Cardiac fibroblast (primary cell): ENCODE measurements around the gene NCOA1.

Experiments used
- DNase-seq, 2 donors: peaks; one replicate each; pipeline versions ENCODE4 v3.0.0 to v3.0.0-alpha.2; 2010; ENCODE audit warnings: low read depth in 2 of 2
- H3K4me3 ChIP-seq, 2 donors: replicated peaks in 1 of 2; 1 replicate in 1 of 2; 2 replicates in 1 of 2; pipeline ENCODE4 v1.5.1; 2011; ENCODE audit warnings: low read depth in 2 of 2, low read length in 2 of 2, mild to moderate bottlenecking in 2 of 2, moderate library complexity in 1 of 2
- TF ChIP-seq, protein P1 (sequence below): IDR thresholded peaks from one replicate; pipeline ENCODE4 v1.5.1; 2011; ENCODE audit warnings: low read depth, mild to moderate bottlenecking, low read length, inconsistent platforms

NCOA1 gene

DNA sequence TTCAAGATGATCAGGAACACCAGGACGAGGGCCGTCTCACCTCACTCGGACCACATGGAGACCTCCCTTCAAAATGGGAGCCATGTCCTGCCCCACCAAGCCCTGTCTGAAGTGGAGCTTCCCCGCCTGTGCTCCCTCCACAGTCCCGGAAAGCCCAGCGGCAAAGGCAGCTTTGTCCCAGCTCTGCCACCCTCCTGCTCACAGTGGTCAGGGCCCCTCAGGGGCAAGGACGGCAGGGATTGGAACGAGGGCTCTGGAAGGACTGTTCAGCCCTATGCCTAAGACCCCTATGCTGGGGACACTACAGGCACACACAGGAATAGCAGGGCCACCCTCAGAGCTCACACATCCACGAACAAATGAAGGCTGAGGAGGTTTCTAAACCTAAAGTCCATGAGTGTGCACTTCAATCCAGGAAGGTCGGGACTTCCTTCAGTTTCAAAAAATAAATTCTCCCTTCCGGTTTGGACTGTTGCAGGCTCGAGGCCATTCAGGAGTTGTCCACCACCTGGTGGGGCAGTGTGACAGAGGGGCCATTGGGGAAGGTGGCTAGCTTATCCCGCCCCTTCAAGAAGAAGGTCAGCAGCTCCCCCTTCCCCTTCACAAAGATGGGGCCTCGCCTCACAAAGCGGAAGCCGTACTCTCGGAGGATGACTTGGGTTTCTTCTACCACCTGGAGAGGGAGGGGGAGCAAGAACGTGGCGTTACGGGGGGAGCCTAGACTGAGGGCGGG is 328.6 kb downstream of the NCOA1 start:
- DNase-seq: no peak
- no peak overlapping the region for H3K4me3 ChIP-seq
- TF ChIP-seq, protein P1, sequence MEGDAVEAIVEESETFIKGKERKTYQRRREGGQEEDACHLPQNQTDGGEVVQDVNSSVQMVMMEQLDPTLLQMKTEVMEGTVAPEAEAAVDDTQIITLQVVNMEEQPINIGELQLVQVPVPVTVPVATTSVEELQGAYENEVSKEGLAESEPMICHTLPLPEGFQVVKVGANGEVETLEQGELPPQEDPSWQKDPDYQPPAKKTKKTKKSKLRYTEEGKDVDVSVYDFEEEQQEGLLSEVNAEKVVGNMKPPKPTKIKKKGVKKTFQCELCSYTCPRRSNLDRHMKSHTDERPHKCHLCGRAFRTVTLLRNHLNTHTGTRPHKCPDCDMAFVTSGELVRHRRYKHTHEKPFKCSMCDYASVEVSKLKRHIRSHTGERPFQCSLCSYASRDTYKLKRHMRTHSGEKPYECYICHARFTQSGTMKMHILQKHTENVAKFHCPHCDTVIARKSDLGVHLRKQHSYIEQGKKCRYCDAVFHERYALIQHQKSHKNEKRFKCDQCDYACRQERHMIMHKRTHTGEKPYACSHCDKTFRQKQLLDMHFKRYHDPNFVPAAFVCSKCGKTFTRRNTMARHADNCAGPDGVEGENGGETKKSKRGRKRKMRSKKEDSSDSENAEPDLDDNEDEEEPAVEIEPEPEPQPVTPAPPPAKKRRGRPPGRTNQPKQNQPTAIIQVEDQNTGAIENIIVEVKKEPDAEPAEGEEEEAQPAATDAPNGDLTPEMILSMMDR: no peak

DNA sequence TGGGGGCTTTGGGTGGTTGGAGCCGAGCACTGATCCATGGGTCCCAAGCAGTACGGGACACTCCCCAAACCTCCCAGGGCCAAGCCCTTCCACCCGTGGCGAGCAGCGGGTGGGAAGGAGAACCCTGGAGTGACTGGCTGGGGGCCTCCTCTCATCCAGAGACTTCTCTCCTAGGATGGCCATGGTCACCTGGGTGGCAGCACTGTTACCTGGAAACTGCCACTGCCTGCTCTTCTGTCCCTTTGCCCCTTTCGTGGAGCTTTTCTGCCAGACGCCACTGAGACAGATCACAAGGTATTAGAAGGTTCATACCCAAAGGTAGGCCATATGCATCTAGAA is 329.1 kb downstream of the NCOA1 start:
- TF ChIP-seq, protein P1: no peak
- DNase-seq: no peak
- no peak overlapping the region for H3K4me3 ChIP-seq
